DND-41 (cell line): ENCODE measurements around the gene RFESD.

Experiments
- EZH2 ChIP-seq: IDR thresholded peaks from 3 replicates; pipeline ENCODE4 v1.6.1; 2012; ENCODE audit warnings: borderline replicate concordance, low read depth, mild to moderate bottlenecking, moderate library complexity, low read length, inconsistent platforms; ENCODE audit not compliant: severe bottlenecking
- TF ChIP-seq, protein P1 (sequence below): IDR thresholded peaks from 2 replicates; pipeline ENCODE4 v1.5.1; 2012; ENCODE audit warnings: borderline replicate concordance, low read length, moderate library complexity, mild to moderate bottlenecking; ENCODE audit not compliant: poor library complexity, severe bottlenecking; ENCODE audit errors: extremely low read depth

DNA sequence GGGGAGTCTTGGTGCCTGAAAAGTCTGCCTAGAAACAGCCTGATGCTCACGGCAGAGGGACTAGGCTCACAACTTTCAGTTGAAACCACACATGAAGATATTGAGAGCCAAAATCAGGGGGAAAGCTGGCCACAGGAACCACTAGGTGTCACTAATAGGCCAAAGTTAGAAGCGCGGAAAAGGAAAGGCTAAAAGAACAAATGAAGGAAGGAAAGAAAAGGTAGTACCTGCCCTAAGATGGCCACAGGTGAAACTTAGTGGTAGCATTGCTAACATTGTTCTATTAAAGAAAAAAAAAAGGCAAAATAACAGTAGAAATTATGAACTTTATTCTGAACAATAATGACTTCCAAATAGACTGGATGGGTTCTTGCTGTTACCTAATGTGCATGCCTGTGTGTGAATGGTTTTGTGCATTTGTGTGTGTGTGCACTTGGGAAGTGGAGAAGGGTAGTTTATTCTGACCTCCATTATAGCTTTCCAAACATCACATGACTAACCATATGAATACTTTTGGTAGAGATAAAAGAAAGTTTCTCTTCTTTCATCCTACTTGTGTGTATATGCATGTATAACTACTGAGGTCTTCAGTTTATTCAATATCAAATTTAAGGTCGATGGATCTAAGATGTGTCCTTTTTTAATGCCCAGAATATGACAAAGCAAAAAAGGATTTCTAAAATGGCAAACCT is 2.1 kb upstream of the RFESD start:
- TF ChIP-seq, protein P1, sequence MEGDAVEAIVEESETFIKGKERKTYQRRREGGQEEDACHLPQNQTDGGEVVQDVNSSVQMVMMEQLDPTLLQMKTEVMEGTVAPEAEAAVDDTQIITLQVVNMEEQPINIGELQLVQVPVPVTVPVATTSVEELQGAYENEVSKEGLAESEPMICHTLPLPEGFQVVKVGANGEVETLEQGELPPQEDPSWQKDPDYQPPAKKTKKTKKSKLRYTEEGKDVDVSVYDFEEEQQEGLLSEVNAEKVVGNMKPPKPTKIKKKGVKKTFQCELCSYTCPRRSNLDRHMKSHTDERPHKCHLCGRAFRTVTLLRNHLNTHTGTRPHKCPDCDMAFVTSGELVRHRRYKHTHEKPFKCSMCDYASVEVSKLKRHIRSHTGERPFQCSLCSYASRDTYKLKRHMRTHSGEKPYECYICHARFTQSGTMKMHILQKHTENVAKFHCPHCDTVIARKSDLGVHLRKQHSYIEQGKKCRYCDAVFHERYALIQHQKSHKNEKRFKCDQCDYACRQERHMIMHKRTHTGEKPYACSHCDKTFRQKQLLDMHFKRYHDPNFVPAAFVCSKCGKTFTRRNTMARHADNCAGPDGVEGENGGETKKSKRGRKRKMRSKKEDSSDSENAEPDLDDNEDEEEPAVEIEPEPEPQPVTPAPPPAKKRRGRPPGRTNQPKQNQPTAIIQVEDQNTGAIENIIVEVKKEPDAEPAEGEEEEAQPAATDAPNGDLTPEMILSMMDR = peak; percentile 93
- TF ChIP-seq EZH2 = no peak
